BLaER1 (cell line): Measurements from ENCODE around the gene NT5DC1.

Experiments
- H3K27ac ChIP-seq: shearing (Covaris generic); formaldehyde crosslinking; 2 replicates; pipeline ENCODE4 v1.8.1; 2022
- H3K27me3 ChIP-seq: shearing (Covaris generic); formaldehyde crosslinking; 2 replicates; pipeline ENCODE4 v1.8.1; 2022
- H3K36me3 ChIP-seq: shearing (Covaris generic); formaldehyde crosslinking; 2 replicates; pipeline ENCODE4 v1.8.1; 2022
- H3K4me1 ChIP-seq: shearing (Covaris generic); formaldehyde crosslinking; 2 replicates; pipeline ENCODE4 v1.8.1; 2022
- H3K4me2 ChIP-seq: shearing (Covaris generic); formaldehyde crosslinking; 2 replicates; pipeline ENCODE4 v1.8.1; 2022
- H3K4me3 ChIP-seq: shearing (Covaris generic); formaldehyde crosslinking; 2 replicates; pipeline ENCODE4 v1.8.1; 2022
- H3K9ac ChIP-seq: shearing (Covaris generic); formaldehyde crosslinking; 2 replicates; pipeline ENCODE4 v1.8.1; 2022
- H3K9me3 ChIP-seq: shearing (Covaris generic); formaldehyde crosslinking; 2 replicates; pipeline ENCODE4 v1.8.1; 2022
- H4K20me1 ChIP-seq: shearing (Covaris generic); formaldehyde crosslinking; 2 replicates; pipeline ENCODE4 v1.8.1; 2022
- Cebpa-rat ChIP-seq: shearing (Covaris generic); IDR thresholded peaks from 2 replicates; pipeline ENCODE4 v1.8.1; 2022

NT5DC1 gene

DNA sequence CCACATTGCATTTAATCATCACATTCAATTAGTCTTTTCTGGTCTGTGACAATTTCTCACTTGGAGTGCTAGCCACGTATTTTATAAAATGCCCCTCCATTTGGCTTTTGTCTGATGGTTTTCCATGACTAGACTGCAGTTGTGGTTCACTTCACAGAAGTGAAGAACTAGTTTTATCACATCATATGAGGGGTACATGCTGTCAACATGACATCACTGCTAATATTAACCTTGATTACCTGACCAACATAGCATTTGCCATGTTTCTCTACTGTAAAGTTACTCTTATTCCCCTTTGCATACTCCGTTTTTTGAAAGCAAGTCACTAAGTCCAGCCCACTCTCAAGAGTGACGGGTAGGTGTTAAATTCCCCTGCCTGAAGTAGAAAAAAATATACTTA, 73.3 kb downstream of the NT5DC1 start:
- Histone ChIP-seq H3K27me3 (no peaks in the 10 kb centered on the region), H3K27ac (no peak overlapping the region), H3K9me3 (peaks cover 11% of the 10 kb centered on the region), H3K4me1 (no peaks in the 10 kb centered on the region), H3K4me2 (no peak overlapping the region), H3K9ac (no peak overlapping the region), H3K36me3 (0 out of 2 replicates have a peak, but pooled peaks cover 5% of the 10 kb centered on the region), H3K4me3 (no peak overlapping the region), H4K20me1 (no peaks in the 10 kb centered on the region)
- no peak for TF ChIP-seq Cebpa-rat

DNA sequence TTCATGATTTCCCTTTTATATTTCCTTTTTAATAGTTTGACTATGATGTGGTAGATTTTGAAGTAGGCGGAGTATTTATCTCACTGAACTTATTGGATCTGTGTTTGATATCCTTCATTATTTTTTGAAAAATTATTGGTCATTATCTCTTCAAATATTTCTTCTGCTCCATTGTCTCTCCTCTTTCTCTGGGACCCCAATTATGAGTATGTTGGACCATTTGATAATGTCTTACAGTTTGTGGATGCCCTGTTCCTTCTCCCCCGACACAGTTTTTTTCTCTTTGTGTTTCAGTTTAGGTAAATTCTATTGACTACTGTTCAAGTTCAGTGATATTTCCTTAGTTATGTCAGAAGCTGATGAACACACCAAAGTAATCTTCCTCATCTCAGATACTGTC, 74.7 kb downstream of the NT5DC1 start:
- no peaks in the 10 kb centered on the region for H3K27me3 ChIP-seq
- TF ChIP-seq Cebpa-rat: no peak

DNA sequence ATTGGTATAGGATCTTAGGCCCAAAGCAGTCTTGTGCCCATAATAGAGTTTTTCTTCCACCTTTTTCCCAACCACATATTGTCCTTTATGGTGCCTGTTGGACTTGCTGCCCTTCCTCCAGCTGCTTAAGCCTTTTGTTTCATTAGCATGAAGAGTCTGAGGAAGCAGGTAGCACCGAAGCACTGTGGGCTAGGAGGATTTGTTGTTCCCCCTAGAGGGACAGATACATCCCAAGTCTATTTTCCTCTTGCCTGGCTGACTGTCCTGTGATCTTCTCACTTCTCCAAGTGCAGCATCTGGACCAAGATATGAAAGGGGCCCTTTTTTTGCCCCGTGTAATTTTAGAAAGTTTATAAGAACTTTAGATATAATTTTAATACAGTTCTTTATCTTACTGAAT, 75.9 kb downstream of the NT5DC1 start:
- no peak overlapping the region for H3K4me2 ChIP-seq
- no peaks in the 10 kb centered on the region for H3K4me1 ChIP-seq
- H3K9ac ChIP-seq: no peak overlapping the region
- H3K27me3 ChIP-seq: no peaks in the 10 kb centered on the region
- no peaks in the 10 kb centered on the region for H4K20me1 ChIP-seq
- no peak overlapping the region for H3K4me3 ChIP-seq
- H3K9me3 ChIP-seq: peaks cover 11% of the 10 kb centered on the region
- H3K27ac ChIP-seq: no peak overlapping the region
- TF ChIP-seq Cebpa-rat: no peak
- H3K36me3 ChIP-seq: 0 out of 2 replicates have a peak, but pooled peaks cover 5% of the 10 kb centered on the region

More for the DNA sequence above, 74.7 kb downstream of the NT5DC1 start:
- Histone ChIP-seq H3K36me3 (0 out of 2 replicates have a peak, but pooled peaks cover 5% of the 10 kb centered on the region), H4K20me1 (no peaks in the 10 kb centered on the region), H3K9me3 (peaks cover 11% of the 10 kb centered on the region), H3K4me1 (no peaks in the 10 kb centered on the region), H3K4me2 (no peak overlapping the region), H3K4me3 (no peak overlapping the region), H3K9ac (no peak overlapping the region), H3K27ac (no peak overlapping the region)

DNA sequence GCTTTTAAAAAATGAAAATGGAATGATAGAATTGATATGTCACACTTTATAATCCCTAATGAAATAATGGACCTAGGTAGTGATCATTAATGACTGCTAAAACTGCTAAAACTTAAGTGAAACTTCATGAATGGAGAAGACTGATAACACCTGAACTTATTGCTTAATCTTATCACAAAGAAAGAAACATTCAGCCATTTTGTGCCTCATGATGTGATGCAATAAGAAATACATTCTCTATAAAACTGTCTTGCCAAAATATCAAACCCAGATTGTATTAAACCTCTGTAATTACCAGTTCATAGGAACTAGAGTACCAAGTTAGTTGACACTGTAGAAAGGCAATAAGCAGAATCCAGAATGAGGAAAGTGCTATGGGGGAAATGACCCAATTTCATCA, 79.7 kb downstream of the NT5DC1 start:
- Histone ChIP-seq H3K27ac (no peak overlapping the region), H3K4me3 (no peak overlapping the region), H3K27me3 (no peaks in the 10 kb centered on the region), H3K36me3 (no peaks in the 10 kb centered on the region), H3K4me1 (no peaks in the 10 kb centered on the region), H3K9ac (no peak overlapping the region), H4K20me1 (no peaks in the 10 kb centered on the region), H3K4me2 (no peak overlapping the region), H3K9me3 (peaks cover 7% of the 10 kb centered on the region)
- no peak for TF ChIP-seq Cebpa-rat

DNA sequence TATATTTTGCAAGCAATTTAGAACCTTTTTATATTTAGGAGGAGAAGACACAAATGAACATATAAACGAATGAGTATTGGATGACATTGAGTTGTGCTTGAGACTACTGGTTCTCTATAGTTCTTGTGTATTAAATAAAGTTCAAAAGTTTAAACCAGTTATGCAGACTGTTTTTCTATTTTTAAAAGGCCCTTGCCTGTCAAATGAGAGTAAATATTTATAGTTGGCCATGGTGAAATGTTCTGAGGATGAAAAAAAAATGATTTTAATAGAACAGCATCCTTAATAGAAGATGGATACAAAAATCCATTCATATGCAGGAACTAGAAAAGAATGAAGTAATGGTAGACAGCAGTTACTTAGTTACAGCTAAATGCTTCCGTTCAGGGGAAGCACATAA, 88.8 kb downstream of the NT5DC1 start:
- Histone ChIP-seq H3K4me1 (no peaks in the 10 kb centered on the region), H3K27ac (no peak overlapping the region), H3K36me3 (no peaks in the 10 kb centered on the region), H3K27me3 (no peaks in the 10 kb centered on the region), H4K20me1 (no peaks in the 10 kb centered on the region), H3K9me3 (no peaks in the 10 kb centered on the region), H3K4me2 (no peak overlapping the region), H3K9ac (no peak overlapping the region), H3K4me3 (no peak overlapping the region)
- no peak for TF ChIP-seq Cebpa-rat

DNA sequence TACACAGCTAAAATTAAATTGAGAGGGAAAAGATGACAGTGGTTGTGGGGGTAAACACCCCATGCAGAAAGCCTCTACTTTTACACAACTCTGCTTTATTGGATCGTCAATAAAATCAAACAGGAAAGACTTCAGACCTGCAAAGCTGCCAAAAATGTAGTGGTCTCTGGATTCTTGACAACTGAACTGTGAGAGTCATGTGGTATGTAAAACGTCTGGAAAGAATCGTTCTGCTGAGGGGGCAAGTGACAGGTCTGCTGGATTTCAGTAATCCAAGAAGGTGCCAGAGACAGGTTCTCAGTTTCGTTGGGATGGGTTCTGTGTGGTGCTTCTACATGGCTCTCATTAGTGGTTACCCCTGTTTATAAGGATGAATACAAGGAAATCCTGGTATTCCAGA, 89.9 kb downstream of the NT5DC1 start:
- Histone ChIP-seq H3K27me3 (no peaks in the 10 kb centered on the region), H3K4me1 (no peaks in the 10 kb centered on the region), H3K4me3 (no peak overlapping the region), H3K36me3 (no peaks in the 10 kb centered on the region), H3K9me3 (no peaks in the 10 kb centered on the region), H4K20me1 (no peaks in the 10 kb centered on the region), H3K27ac (no peak overlapping the region), H3K4me2 (no peak overlapping the region), H3K9ac (no peak overlapping the region)
- TF ChIP-seq Cebpa-rat: no peak

DNA sequence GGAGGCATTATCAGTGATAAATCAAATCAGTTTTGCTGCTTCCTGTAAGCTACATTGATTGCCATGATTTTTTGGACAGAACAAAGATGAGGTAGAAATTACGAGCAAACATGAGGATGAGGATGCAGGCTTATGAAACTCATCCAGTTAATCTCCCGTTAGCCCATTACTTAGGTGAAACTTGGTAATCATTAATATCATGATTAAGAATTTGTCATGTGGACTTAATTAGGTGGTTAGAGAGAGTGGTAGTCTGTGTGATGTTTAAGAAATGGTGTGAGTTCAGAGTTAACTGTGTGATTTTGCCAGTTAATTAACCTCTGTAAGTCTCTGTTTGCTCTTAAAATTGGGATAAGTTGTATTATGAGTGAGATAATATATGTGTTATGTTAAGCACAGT, 91.2 kb downstream of the NT5DC1 start:
- Histone ChIP-seq H3K4me3 (no peak overlapping the region), H3K27me3 (no peaks in the 10 kb centered on the region), H3K4me2 (no peak overlapping the region), H3K4me1 (no peaks in the 10 kb centered on the region), H3K9me3 (no peaks in the 10 kb centered on the region), H3K9ac (no peak overlapping the region), H4K20me1 (no peaks in the 10 kb centered on the region), H3K27ac (no peak overlapping the region), H3K36me3 (no peaks in the 10 kb centered on the region)
- no peak for TF ChIP-seq Cebpa-rat

DNA sequence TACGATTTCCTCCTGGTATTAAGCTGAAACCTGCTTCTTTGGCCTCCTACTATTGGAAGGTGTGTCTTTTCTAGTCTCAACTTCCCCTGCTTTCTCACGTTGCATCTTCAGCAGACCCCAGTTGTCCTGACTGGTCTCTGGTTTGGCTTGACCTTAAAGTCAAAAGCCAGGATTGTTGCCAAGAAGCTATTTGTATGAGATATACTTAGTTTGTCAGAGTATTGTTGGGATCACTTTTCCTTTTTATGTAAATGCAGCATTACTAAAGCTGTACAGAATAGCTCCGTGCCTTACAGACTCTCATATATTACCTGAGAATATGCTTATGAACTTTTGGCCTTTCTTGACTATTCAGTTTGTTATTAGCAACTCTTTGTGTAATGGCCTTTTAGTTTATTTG, 92.1 kb downstream of the NT5DC1 start:
- no peak overlapping the region for H3K9ac ChIP-seq
- no peaks in the 10 kb centered on the region for H3K9me3 ChIP-seq
- H3K4me1 ChIP-seq: no peaks in the 10 kb centered on the region
- no peak overlapping the region for H3K4me2 ChIP-seq
- H3K4me3 ChIP-seq: no peak overlapping the region
- TF ChIP-seq Cebpa-rat: no peak
- H3K27me3 ChIP-seq: no peaks in the 10 kb centered on the region
- no peaks in the 10 kb centered on the region for H4K20me1 ChIP-seq
- no peaks in the 10 kb centered on the region for H3K36me3 ChIP-seq
- H3K27ac ChIP-seq: no peak overlapping the region

DNA sequence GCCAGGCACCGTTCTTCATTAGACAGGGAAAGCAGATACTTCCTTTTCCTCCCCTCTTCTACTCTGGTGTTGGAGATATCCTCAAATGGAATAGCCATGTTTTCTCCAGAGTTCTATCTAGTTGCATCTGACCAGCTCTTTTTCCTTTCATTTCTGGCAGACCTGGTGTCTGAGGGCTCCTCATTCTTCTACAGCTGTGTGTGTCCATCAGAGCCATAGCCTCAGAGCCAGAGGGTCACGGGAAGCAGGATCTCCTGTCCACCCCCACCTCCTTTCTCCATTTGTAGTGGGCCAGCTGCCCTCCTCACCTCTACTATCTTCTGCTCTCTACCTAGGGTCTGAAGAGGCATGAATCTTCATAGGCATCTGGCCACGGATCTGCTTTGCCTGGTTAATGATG, 96.2 kb downstream of the NT5DC1 start:
- no peak for TF ChIP-seq Cebpa-rat
- H3K27me3 ChIP-seq: no peaks in the 10 kb centered on the region
- no peak overlapping the region for H3K4me3 ChIP-seq
- H3K36me3 ChIP-seq: no peaks in the 10 kb centered on the region
- no peak overlapping the region for H3K27ac ChIP-seq
- H3K4me1 ChIP-seq: no peaks in the 10 kb centered on the region
- H4K20me1 ChIP-seq: no peaks in the 10 kb centered on the region
- H3K9me3 ChIP-seq: no peaks in the 10 kb centered on the region
- H3K9ac ChIP-seq: no peak overlapping the region
- H3K4me2 ChIP-seq: no peak overlapping the region

DNA sequence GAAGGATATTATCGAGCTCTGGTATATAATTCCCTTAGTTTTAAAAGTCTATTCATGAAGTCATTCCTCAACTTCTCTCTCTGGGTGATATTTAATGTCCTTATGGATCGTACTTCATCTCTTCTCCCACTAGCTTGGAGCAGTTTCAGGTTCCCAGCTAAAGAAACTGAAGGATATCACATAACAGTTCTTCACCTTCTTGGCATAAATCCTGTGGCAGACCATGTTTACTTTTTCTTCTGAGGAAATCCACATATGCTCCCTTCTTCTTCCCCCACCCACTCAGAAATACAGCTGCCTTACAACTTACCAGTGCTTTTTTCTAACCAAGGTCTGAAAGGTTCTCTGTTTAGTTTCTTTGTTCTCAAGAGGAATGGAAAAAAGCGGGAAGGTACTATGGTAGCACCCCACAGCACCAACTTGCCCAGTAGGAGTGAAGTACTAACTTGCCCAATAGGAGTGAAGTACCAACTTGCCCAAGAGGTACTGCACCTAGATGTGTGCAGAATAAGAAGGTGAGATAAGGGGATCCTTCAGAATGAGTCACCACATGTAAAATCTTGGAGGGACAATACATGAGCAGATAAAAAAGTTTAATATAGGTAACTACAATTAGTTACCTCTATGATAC, 100.1 kb downstream of the NT5DC1 start:
- Histone ChIP-seq H3K9ac (no peak overlapping the region), H3K36me3 (no peaks in the 10 kb centered on the region), H3K27ac (no peak overlapping the region), H3K9me3 (no peaks in the 10 kb centered on the region), H3K4me1 (no peaks in the 10 kb centered on the region), H3K4me2 (no peak overlapping the region), H3K27me3 (no peaks in the 10 kb centered on the region), H3K4me3 (no peak overlapping the region), H4K20me1 (no peaks in the 10 kb centered on the region)
- TF ChIP-seq Cebpa-rat: no peak

DNA sequence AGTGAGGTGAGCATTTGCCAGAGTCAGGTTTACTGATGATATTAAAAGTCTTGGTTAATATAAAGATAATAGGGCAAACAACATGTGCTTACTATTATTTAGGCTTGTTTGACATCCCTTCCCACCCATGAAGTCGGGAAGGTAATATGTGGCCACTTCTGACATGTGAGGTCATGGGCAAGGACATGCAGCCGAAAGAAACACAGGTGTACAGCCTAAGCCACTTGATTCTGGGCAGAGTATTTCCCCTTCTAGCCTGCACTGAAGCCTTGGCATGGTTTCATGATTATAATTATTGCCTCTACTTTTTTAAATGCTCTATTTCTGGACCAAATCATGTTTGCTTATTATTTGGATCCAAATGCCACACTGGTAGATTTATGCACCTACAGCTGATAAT, 100.9 kb downstream of the NT5DC1 start:
- no peaks in the 10 kb centered on the region for H3K9me3 ChIP-seq
- no peak overlapping the region for H3K4me3 ChIP-seq
- H4K20me1 ChIP-seq: no peaks in the 10 kb centered on the region
- H3K4me2 ChIP-seq: no peak overlapping the region
- no peak overlapping the region for H3K27ac ChIP-seq
- no peak overlapping the region for H3K9ac ChIP-seq
- H3K4me1 ChIP-seq: peaks cover 7% of the 10 kb centered on the region; the same call in 1 of the 2 replicates
- H3K36me3 ChIP-seq: no peaks in the 10 kb centered on the region
- TF ChIP-seq Cebpa-rat: no peak
- no peaks in the 10 kb centered on the region for H3K27me3 ChIP-seq
